Nephron progenitor cell (in vitro differentiated cells): ENCODE measurements around the gene PRM2.

Experiments used
- DNase-seq: peaks from one replicate; pipeline ENCODE4 v3.0.0; 2021
- H3K27ac Mint-ChIP-seq: 2 replicates; pipeline ENCODE4 v1.8.0; 2021; ENCODE audit warnings: mild to moderate bottlenecking, moderate library complexity, mixed read lengths
- H3K27me3 Mint-ChIP-seq: 2 replicates; pipeline ENCODE4 v1.8.0; 2021; ENCODE audit warnings: mild to moderate bottlenecking, low read depth, mixed read lengths; ENCODE audit not compliant: poor library complexity
- H3K36me3 Mint-ChIP-seq: 2 replicates; pipeline ENCODE4 v1.8.0; 2021; ENCODE audit warnings: low read depth, mixed read lengths
- H3K4me1 Mint-ChIP-seq: 2 replicates; pipeline ENCODE4 v1.8.0; 2021; ENCODE audit warnings: mixed read lengths
- H3K4me3 Mint-ChIP-seq: 2 replicates; pipeline ENCODE4 v1.8.0; 2021; ENCODE audit warnings: mild to moderate bottlenecking, moderate library complexity, mixed read lengths
- H3K9me3 Mint-ChIP-seq: 2 replicates; pipeline ENCODE4 v1.8.0; 2021; ENCODE audit warnings: mild to moderate bottlenecking, moderate library complexity, mixed read lengths
- CTCF ChIP-seq: fragments of 200-600 bp; sonication (generic); IDR thresholded peaks from 2 replicates; pipeline ENCODE4 v1.5.0; 2021; ENCODE audit warnings: antibody characterized with exemption

The PRM2 gene

GRCh38 chr16:11255737-11256660, 20.3 kb downstream of the PRM2 start, which contains the start of gene SOCS1:
Gene SOCS1, minus strand, starts transcription at chr16:11256204. Its CDS starts 726 bp downstream, at chr16:11255478.
- Mint-ChIP-seq H3K27ac (no peak within 1 kb of the TSS), H3K4me1 (peaks cover 18% of the 10 kb centered on the region), H3K27me3 (peaks cover 34% of the 10 kb centered on the region), H3K9me3 (no peaks in the 10 kb centered on the region), H3K36me3 (no peaks in the 10 kb centered on the region), H3K4me3 (peak within 1 kb of the TSS; percentile 86)
- TF ChIP-seq CTCF: peak; percentile 82
- peak; percentile 94 for DNase-seq

- Mint-ChIP-seq H3K27ac (no peak overlapping the region), H3K4me1 (peaks cover 26% of the 10 kb centered on the region), H3K4me3 (peak overlapping the region; percentile 79), H3K27me3 (peaks cover 29% of the 10 kb centered on the region), H3K9me3 (no peaks in the 10 kb centered on the region), H3K36me3 (no peaks in the 10 kb centered on the region)
- no peak for TF ChIP-seq CTCF
- DNase-seq: peak; percentile 56
These were observed 21.2 kb downstream of the PRM2 start for GRCh38 chr16:11254913-11255736.

GRCh38 chr16:11253995-11254912, 22.0 kb downstream of the PRM2 start:
- H3K4me1 Mint-ChIP-seq: peaks cover 31% of the 10 kb centered on the region
- peak overlapping the region; percentile 79 for H3K4me3 Mint-ChIP-seq
- peaks cover 29% of the 10 kb centered on the region for H3K27me3 Mint-ChIP-seq
- no peaks in the 10 kb centered on the region for H3K36me3 Mint-ChIP-seq
- no peaks in the 10 kb centered on the region for H3K9me3 Mint-ChIP-seq
- H3K27ac Mint-ChIP-seq: no peak overlapping the region
- DNase-seq: no peak
- no peak for TF ChIP-seq CTCF

- peaks cover 37% of the 10 kb centered on the region for H3K4me1 Mint-ChIP-seq
These were observed 23.0 kb downstream of the PRM2 start for GRCh38 chr16:11253009-11253994.

More at GRCh38 chr16:11253009-11253994, 23.0 kb downstream of the PRM2 start:
- Mint-ChIP-seq H3K27ac (no peak overlapping the region), H3K27me3 (peaks cover 24% of the 10 kb centered on the region), H3K9me3 (no peaks in the 10 kb centered on the region), H3K36me3 (no peaks in the 10 kb centered on the region), H3K4me3 (peak overlapping the region; percentile 63)
- no peak for DNase-seq
- no peak for TF ChIP-seq CTCF
